ENCODE results near the gene STRN.

GRCh38 chr2:36885605-36886004 lies 80.7 kb downstream of the STRN start:
- TF ChIP-seq CTCF (IDR thresholded peaks at IDR 0.05) (no peak), POLR2A (IDR thresholded peaks at IDR 0.05) (no peak), POLR2AphosphoS5 (IDR thresholded peaks at IDR 0.05) (no peak)

Data from breast epithelium (tissue), 3 donors.